ENCODE results near the gene PHRF1. TPM values are rescaled to one million over a fixed set of nuclear protein-coding genes. Genes with fewer than 3 reads are reported as not detected.

PHRF1 gene
- total and polyA plus RNA-seq, 12 donors = 8.7 to 62.3 (median 26.1) TPM

GRCh38 chr11:630871-631270 lies 54.6 kb downstream of the PHRF1 start:
- Histone ChIP-seq H3K9me3 (replicated peaks in 1 of 3) (no peaks in the 10 kb centered on the region), H3K4me3 (no peak overlapping the region), H3K4me1 (replicated peaks in 1 of 2) (no peaks in the 10 kb centered on the region), H3K27me3 (no peaks in the 10 kb centered on the region), H3K36me3 (replicated peaks in 1 of 2) (no peaks in the 10 kb centered on the region), H3K27ac (no peak overlapping the region)
- TF ChIP-seq CTCF (IDR thresholded peaks at IDR 0.05) (no peak), POLR2A (IDR thresholded peaks at IDR 0.05) (no peak)
- no peak for DNase-seq
- intact Hi-C loops (cut with DNase I) = no loop called here
- 92 to 96% (median 94%) methylated on average over 5 of the region's 5 CpGs for WGBS, 4 donors

GRCh38 chr11:635945-636510 lies 59.8 kb downstream of the PHRF1 start:
- no peaks in the 10 kb centered on the region for H3K27me3 ChIP-seq
- intact Hi-C loops (cut with DNase I) = no loop called here
- no peak overlapping the region for H3K4me3 ChIP-seq
- no peak overlapping the region for H3K27ac ChIP-seq
- H3K36me3 ChIP-seq (replicated peaks in 1 of 2) = no peaks in the 10 kb centered on the region
- H3K9me3 ChIP-seq (replicated peaks in 1 of 3) = no peaks in the 10 kb centered on the region
- no peak for DNase-seq
- H3K4me1 ChIP-seq (replicated peaks in 1 of 2) = no peaks in the 10 kb centered on the region
- 63 to 73% (median 70%) methylated on average over 18 to 22 of the region's 22 CpGs for WGBS, 4 donors
- TF ChIP-seq POLR2A (IDR thresholded peaks at IDR 0.05) (no peak), CTCF (IDR thresholded peaks at IDR 0.05) (no peak)

GRCh38 chr11:636511-637332 lies 60.5 kb downstream of the PHRF1 start, which contains the start of gene DRD4:
DRD4 (plus strand) TSS chr11:637269; CDS start chr11:637305, 36 bp downstream.
- Histone ChIP-seq H3K36me3 (replicated peaks in 1 of 2) (peaks cover 0 to under 1% of the 10 kb centered on the region in 2 donors), H3K4me3 (peak within 1 kb of the TSS in 1 of 4 donors; percentile 23), H3K4me1 (replicated peaks in 1 of 2) (no peaks in the 10 kb centered on the region), H3K9me3 (replicated peaks in 1 of 3) (no peaks in the 10 kb centered on the region), H3K27me3 (no peaks in the 10 kb centered on the region), H3K27ac (no peak within 1 kb of the TSS)
- intact Hi-C loops (cut with DNase I) = no loop called here
- peak in 1 of 7 donors; percentile 16 for DNase-seq
- WGBS, 4 donors = 31 to 70% (median 38%) methylated on average over 18 to 100 of the region's 100 CpGs
- TF ChIP-seq POLR2A (IDR thresholded peaks at IDR 0.05) (no peak), CTCF (IDR thresholded peaks at IDR 0.05) (no peak)

- no peak for TF ChIP-seq POLR2A (IDR thresholded peaks at IDR 0.05)
- intact Hi-C loops (cut with DNase I) = no loop called here
- H3K4me1 ChIP-seq (replicated peaks in 1 of 2) = no peaks in the 10 kb centered on the region
- peak overlapping the region in 1 of 4 donors; percentile 23 for H3K4me3 ChIP-seq
- WGBS, 4 donors = 37 to 65% (median 48%) methylated on average over 4 to 33 of the region's 34 CpGs
- H3K27me3 ChIP-seq = no peaks in the 10 kb centered on the region
- DNase-seq = no peak
- no peak overlapping the region for H3K27ac ChIP-seq
- H3K36me3 ChIP-seq (replicated peaks in 1 of 2) = peaks cover 0 to 6% of the 10 kb centered on the region in 2 donors
- no peaks in the 10 kb centered on the region for H3K9me3 ChIP-seq (replicated peaks in 1 of 3)
Measured at GRCh38 chr11:637333-637592, 61.0 kb downstream of the PHRF1 start.

Data from adrenal gland (tissue), 12 donors.